Tongue (tissue), 2 donors: ENCODE data around the gene G6PC2. TPM values are rescaled to one million over a fixed set of nuclear protein-coding genes. Genes with fewer than 3 reads are reported as not detected.
"Not testable (repeated sequence)": the region's sequence is repeated elsewhere in the genome, so short reads cannot be mapped to it uniquely, and the experiment has no call there.

Source experiments
- DNase-seq: peaks from one replicate; pipeline ENCODE4 v3.0.0-alpha.2; 2015
- total RNA-seq: library from RNA; depleted of rRNA; stranded (reverse); fragments of >200 nt; gene quantifications from one replicate; pipeline ENCODE4 v1.2.3, GENCODE V29; 2014

Gene G6PC2
- total RNA-seq, 1 donor from 2014 or later: not detected

- no peak for DNase-seq
These were observed 7.0 kb downstream of the G6PC2 start for GRCh38 chr2:168907940-168908662.

- no peak for DNase-seq
These were observed 9.2 kb downstream of the G6PC2 start for GRCh38 chr2:168910330-168910729.

GRCh38 chr2:168912466-168912865 is 11.4 kb downstream of the G6PC2 start:
- DNase-seq: no peak

- peak; percentile 83 for DNase-seq
These were observed 11.8 kb downstream of the G6PC2 start for GRCh38 chr2:168912901-168913369.

- DNase-seq: no peak
These were observed 12.4 kb downstream of the G6PC2 start for GRCh38 chr2:168913495-168913894.

GRCh38 chr2:168915441-168916330 is 14.6 kb downstream of the G6PC2 start:
- peak; percentile 14 for DNase-seq

- no peak for DNase-seq
These were observed 15.2 kb downstream of the G6PC2 start for GRCh38 chr2:168916331-168916675.

- DNase-seq: peak; percentile 66
These were observed 19.5 kb downstream of the G6PC2 start for GRCh38 chr2:168920504-168921157.

GRCh38 chr2:168926621-168927386 is 25.7 kb downstream of the G6PC2 start:
- DNase-seq: no peak

- no peak for DNase-seq
These were observed 27.2 kb downstream of the G6PC2 start for GRCh38 chr2:168928113-168928831.

- peak; percentile 6 for DNase-seq
These were observed 27.9 kb downstream of the G6PC2 start for GRCh38 chr2:168929031-168929430.

- no peak for DNase-seq
These were observed 29.2 kb downstream of the G6PC2 start for GRCh38 chr2:168930242-168930641.

GRCh38 chr2:168932174-168932573 is 31.1 kb downstream of the G6PC2 start:
- DNase-seq: not testable (repeated sequence)

GRCh38 chr2:168934826-168935225 is 33.7 kb downstream of the G6PC2 start:
- DNase-seq: no peak

GRCh38 chr2:168935810-168936581 is 34.9 kb downstream of the G6PC2 start:
- DNase-seq: no peak

GRCh38 chr2:168939061-168939460 is 38.0 kb downstream of the G6PC2 start:
- DNase-seq: no peak

- DNase-seq: no peak
These were observed 38.8 kb downstream of the G6PC2 start for GRCh38 chr2:168939918-168940317.

- no peak for DNase-seq
These were observed 40.2 kb downstream of the G6PC2 start for GRCh38 chr2:168941297-168941696.

- no peak for DNase-seq
These were observed 43.0 kb downstream of the G6PC2 start for GRCh38 chr2:168944065-168944464.

GRCh38 chr2:168945508-168945907 is 44.4 kb downstream of the G6PC2 start:
- DNase-seq: no peak
